GM18858 (cell line): ENCODE measurements around the gene ALDH6A1.

Experiments
- ATAC-seq: cut with Tn5 transposase; IDR thresholded peaks from one replicate; pipeline ENCODE4 v1.9.1; 2021; ENCODE audit not compliant: unreplicated experiment

Gene ALDH6A1

DNA sequence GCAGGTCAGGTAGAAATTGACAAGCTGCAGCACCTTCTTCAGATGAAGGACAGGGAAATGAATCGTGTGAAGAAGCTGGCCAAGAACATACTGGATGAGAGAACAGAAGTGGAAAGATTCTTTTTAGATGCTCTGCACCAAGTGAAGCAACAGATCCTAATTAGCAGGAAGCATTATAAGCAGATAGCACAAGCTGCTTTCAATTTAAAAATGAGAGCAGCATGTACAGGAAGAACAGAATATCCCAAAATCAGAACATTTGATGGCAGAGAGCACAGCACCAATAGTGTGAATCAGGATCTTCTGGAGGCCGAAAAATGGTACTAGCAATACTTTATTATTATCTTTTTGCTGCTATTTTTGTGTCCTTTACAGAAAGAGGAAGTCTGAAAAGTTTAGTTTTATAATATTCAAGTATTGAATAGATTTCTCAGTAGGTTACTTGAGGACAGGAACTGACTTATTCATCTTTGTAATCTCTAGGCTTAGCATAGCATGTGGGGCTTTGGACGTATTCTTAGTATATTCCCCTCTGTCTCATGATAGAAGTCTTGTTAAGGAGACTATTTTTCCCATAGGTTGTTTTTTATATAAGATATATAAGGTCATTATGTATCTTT lies 34.3 kb downstream of the ALDH6A1 start:
- no peak for ATAC-seq

DNA sequence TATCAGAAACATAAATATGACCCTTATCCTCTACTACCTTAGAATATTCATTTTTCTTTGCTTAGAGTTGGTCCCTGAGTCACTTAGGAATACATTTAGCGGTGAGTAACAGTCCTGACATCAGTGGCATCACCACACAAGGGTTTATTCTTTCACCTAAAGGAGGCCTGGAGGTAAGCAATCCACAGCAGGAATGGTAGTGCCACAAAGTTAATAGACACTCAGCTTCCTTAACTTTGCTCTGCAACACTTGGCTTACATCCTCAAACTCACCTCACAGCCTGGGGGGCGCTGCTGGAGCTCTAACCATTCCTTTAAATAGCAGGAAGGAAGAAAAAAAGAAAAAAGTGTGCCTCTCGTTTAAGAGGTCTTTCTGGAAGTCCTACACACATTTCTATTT lies 36.0 kb downstream of the ALDH6A1 start:
- no peak for ATAC-seq

DNA sequence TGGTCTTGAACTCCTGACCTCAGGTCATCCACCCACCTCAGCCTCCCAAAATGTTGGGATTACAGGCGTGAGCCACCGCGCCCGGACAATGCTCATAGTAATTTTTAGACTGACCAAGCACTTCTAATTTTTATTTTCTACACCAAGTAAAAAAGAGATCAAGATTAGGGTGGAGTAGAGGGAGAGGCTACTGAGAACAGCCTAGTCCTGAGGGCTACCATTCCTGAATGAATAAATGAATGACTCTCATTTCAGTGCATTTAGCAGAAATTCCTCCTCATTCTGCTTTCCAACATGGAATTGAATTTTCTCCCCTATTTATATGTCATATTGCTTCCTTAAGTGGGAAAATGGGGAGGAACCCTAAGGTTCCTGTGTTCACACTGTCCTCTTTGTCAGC lies 38.7 kb downstream of the ALDH6A1 start:
- no peak for ATAC-seq

DNA sequence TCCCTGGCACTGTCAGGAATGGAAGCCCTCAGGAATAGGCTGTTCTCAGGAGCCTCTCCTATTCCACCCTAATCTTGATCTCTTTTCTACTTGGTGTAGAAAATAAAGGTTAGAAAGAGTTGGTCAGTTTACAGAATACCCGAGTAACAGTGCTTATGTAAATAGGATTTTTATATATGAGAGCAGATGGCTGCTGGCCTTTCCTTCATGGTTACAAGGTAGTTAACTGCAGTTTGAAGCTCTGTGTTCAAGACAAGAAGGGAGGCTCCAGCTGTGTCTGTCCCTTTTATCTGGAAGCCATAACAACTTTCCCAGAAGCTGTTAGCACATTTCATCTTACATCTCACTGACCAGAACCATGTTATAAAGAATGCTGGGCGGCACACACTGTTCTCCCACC lies 42.0 kb downstream of the ALDH6A1 start:
- ATAC-seq, result no peak

DNA sequence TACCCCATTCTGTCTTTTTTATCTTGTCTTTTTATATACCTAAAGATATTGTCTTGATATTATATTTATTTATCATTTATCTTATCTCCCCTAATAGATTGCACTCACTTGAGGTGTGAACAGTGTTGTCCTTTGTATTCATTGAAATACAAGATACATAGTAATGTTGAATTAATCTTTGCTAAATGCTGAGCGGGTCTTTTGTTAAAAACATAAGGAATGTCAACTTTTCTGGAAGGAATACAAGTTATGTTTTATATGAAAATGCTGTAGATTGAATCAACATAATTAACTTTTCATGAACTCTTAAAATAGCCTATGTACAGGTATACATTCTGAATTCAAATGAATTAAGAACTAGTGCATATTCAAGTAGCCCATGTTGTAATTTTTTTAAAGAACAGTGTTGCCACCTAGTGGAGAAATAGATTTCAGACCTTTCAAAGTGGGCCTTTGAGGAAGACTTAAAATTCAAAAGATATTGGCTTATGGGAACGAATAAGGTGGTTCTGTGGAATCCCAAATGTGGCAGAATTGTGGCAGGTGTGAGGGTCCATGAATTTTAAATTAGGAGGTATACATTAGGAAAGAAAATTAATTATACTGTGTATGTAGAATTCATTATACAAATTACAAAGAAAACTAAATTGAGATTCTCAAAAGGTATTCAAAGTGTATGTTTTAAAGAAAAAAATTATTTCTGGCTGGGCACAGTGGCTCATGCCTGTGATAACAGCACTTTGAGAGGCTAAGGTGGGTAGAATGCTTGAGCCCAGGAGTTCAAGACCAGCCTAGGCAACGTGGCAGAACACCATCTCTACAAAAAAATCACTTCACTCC lies 46.0 kb downstream of the ALDH6A1 start:
- no peak for ATAC-seq

GRCh38 chr14:74035556-74035955 lies 48.7 kb downstream of the ALDH6A1 start:
- ATAC-seq, result no peak

GRCh38 chr14:74034572-74034971 lies 49.7 kb downstream of the ALDH6A1 start:
- ATAC-seq, result no peak

- ATAC-seq, result no peak
Observed at GRCh38 chr14:74029136-74029535, 55.1 kb downstream of the ALDH6A1 start.

GRCh38 chr14:74022346-74022745 lies 61.9 kb downstream of the ALDH6A1 start:
- ATAC-seq, result no peak

- ATAC-seq, result no peak
Observed at GRCh38 chr14:74019408-74020137, 64.7 kb downstream of the ALDH6A1 start.

- ATAC-seq, result peak; percentile 78
Observed at GRCh38 chr14:74018586-74019407, 65.5 kb downstream of the ALDH6A1 start, which contains the start of the genes BBOF1 and ENTPD5. BBOF1 (plus strand) TSS chr14:74019349; CDS start chr14:74019479, 130 bp downstream. ENTPD5 (minus strand) TSS chr14:74019288; CDS start chr14:73988102, 31,186 bp downstream.

- no peak for ATAC-seq
Observed at GRCh38 chr14:74018174-74018585, 66.1 kb downstream of the ALDH6A1 start.

GRCh38 chr14:74015963-74016362 lies 68.3 kb downstream of the ALDH6A1 start:
- ATAC-seq, result no peak

GRCh38 chr14:74015176-74015575 lies 69.1 kb downstream of the ALDH6A1 start:
- no peak for ATAC-seq

- ATAC-seq, result no peak
Observed at GRCh38 chr14:74014299-74014698, 70.0 kb downstream of the ALDH6A1 start.

DNA sequence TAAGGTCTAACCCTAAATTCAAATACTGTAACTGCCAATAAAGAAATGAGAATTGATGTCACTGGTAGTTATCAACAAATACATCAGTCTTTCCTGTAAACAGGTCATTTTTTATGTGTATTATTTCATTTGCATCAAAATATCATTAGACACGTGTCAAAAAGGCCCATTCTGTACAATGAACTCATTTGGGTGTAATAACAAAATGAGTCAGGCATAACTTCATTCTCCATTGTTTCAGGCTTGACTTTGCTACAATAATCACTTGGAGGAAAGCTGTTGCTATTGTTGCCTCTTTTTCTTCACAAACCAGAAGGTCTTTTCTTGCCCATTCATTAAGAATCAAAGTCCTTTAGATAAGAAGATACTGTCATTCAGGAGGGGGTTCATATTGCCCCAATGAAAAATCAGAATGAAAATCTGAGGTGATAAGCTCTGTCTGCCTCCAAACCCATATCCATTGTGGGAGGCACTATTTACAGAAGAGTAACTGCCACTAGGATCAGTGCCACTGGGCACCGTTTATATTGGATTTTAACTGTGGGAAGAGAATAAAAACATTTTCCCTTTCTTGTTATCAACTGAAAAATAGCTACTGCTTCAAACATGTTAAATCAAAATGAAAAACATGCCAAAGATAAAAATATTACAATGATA lies 75.3 kb downstream of the ALDH6A1 start:
- ATAC-seq, result no peak
